GM18873 (cell line): Measurements from ENCODE around the gene GALNT17.
"Not testable (repeated sequence)": the region's sequence is repeated elsewhere in the genome, so short reads cannot be mapped to it uniquely, and the experiment has no call there.

ENCODE experiments used
- ATAC-seq: cut with Tn5 transposase; IDR thresholded peaks from one replicate; pipeline ENCODE4 v1.9.1; 2021; ENCODE audit warnings: mild to moderate bottlenecking, moderate library complexity, moderate number of reproducible peaks; ENCODE audit not compliant: unreplicated experiment, low FRiP score

The GALNT17 gene

DNA sequence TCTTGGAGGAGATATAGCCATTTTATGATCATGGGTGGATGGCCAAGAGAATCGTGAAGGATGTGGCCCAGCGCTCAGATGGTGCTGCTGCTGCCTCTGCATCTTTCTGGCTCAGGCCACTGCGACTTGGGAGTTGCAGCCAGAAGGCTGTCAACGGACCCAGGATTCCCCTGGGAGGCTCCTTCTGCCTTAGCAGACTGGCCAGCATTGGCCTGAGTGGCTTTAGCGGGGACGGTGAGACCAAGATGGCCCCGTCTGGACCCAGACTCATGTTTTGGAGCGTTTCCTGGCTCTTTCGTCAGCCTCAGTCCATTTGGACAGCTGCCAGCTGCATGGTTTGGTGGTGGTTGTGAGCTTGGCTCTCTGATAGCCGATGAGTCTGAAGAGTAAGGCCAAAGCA lies 97.2 kb downstream of the GALNT17 start:
- ATAC-seq: no peak

DNA sequence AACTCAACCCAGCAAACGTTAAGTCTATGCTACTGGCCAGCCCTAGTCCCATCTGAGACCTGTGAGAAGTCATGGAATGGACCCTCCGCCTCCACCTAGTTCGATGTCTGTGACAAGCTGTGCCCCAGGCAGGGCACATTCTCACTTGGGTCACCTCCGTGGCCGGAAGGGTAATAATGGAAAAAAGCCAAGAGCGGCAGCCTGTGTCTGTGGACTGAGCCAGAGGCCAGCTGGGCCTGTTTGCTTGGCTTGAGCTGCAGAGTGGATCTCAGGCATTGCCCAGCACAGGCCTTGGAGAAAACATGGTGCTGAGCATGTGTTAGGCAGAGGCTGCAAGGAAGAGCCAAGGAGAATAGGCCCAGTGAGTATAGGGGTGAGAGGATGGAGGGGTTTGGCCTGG lies 97.8 kb downstream of the GALNT17 start:
- no peak for ATAC-seq

DNA sequence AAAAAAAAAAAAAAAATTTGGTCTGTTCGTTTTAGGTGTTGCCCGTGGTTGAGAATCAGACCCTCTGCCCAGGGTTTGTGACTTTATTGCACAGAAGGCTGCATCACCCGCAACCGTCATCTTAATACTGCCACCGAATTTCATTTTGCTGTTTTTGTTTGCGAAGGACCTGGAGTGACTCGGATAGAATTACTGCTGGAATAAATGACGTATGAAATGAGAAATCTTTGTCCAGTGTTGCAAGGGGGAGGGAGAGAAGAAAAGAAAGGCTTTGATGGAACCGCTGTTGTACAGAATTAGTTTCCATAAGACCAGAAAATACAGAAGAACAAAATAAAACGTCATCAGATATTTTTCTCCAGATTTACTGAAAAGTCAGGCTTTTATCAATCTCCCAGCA lies 103.3 kb downstream of the GALNT17 start:
- ATAC-seq: no peak

DNA sequence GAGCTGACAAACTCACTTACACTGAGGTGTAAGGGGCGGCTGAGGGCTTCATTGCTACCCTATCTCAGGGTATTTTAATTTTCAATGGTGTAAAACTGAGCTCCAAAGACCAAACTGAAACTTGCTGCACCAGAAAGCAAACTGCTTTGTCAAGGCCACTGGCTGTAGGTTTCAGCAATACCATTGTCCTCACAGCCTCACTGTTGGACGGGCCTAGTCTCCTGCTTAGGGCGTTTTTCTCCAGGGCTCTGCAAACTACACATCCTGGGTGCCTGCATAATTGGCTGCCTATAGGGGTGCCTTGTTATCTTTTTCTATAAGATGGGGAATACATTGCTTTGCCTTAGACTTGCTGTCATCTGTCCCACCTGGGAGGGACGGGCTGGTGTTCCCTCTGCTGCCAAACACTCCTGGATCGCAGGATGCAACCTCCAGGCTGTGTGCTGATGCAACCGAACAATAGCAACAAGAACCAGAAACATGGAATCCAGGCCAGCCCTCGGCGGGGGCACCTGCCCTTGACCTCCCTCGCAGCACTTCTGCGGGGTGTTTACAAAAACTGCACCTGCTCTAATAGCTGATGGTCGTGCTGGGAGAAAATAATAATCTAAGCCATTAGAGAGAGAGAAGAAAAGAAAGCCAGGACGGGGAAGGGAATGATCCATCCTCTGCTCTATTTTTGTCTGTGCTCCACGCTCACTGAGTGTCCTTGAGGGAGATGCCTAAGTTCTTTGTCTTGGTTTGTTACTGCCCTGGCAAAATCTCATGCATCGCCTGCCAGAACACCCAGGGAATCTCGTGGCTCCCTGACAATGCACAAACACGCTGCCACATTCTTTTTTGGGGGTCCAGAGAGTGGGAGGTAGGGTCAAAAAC lies 104.5 kb downstream of the GALNT17 start:
- no peak for ATAC-seq

DNA sequence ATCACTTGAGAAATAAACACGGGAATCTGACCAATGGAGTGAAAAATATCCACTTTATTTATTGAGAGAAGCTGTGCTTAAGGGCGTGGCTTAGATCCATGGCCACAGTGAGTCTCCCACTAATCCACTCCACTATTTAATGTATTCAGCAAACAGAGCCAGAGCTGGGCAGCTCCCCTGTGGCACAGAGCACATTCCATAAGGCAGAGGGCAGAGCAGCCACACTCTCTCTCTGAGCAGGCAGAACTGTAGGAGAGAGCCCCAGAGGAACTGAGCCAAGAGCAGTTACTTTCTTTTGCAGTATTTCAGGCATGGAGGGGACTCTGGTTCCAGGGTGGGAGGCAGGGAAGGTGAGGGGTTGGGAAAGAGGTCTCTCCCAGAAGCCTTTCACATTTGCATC lies 106.0 kb downstream of the GALNT17 start:
- no peak for ATAC-seq

DNA sequence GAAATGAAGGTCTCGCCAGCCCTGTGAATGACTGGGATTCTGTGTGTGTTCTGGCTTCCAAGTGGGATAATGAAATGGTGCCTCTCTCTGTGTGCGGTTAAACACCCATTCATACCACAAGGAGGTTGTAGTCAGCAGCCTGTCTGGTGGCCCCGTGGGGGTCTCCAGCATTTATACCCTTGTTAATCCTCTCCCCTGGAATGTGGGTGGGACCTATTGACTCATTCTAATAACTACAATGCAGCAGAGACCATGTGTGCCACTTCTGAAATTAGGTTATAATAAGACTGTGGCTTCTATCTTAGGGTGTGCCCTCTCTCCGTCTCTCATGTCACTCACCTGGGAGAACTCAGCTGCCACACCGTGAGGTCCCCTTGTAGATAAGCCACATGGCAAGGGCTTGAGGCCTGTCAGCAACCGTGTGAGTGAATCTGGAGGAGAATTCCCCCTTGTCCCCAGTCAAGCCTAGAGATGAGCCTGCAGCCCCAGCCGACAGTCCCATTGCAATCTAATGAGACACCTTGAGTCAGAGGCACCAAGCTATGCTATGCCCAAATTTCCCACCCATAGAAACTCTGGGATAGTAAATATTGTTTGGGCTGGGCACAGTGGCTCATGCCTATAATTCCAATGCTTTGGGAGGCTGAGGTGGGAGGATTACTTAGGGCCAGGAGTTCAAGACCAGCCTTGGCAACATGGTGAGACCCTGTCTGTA lies 106.8 kb downstream of the GALNT17 start:
- no peak for ATAC-seq

DNA sequence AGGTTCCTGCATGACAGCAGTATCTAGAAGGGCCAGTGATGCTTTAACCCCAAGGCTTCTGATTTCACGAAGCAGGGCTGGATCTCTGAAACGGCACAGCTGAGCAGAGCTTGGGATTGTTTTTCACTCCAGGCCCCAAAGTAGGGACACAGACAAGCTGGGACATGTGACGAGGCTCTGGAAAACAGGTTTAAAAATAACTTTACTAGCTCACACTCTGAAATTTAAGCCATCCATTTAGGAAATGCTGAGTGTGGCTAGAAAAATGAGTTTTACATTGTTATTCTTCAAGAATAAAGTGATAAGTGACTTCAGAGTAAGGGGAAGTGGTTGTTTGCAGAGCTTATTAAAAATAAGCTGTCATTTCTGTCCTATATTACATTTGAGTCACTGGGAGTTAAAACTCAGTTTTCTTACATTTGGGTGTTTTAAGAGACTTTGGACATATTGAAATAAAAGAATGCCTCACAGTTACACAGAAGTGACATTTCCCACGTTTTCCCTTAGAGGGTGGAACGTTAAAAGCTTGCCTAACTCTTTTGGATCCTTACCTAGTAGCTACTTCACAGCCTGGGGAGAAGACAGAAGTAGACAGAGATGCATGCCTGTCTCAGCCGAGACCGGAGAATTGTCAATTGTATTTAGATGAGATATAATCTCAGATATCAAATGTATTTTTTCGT lies 107.8 kb downstream of the GALNT17 start:
- no peak for ATAC-seq

DNA sequence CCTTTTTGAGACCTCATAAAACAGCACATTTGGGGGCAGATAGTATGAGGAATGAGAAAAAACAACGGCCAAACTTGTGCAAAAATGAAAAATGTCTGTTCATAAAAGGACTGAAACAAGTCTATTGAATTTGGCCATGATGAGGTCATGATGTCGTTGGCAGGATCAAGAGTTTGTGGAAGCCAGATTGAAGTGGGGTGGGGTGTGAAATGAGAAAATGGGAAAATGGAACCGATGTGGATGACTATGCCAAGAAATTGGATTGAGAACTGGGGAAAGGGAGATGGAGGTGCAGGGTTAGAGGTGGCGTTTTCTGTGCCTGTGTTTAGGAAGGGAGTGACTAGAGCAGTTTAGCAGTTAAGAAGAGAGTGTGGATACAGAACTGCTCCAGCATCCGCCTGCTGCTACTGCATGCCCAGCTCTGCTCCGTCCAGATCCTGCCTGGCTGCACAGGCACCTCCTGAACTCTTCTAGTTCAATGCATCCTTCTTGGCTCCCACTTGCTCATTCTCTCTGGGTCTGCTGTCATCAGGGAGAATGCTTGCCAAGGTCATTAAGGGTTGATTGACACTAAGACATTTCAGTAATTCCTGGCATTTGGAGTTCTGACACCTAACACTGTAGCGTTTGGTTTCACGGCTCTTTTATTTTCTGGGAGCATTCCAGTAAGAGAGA lies 111.9 kb downstream of the GALNT17 start:
- ATAC-seq: no peak

DNA sequence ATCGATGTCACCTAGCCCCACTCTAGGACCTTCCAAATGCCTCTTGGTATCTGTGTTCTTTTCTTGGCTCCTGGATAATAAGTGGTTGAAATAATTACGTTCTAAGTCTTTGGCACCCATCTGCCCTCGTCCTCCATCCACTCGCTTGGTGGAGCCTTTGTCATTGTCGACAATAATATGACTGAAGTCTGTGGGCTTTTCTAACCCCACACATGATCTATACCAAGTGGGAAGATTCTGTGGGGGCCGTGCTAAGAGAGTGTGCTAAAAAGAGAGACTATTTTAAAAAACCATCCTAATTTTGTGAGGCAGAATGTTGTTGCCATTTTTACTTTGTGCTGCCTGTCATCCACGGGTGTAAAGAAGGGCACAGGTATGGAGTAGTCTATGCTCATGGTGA lies 113.1 kb downstream of the GALNT17 start:
- ATAC-seq: no peak

DNA sequence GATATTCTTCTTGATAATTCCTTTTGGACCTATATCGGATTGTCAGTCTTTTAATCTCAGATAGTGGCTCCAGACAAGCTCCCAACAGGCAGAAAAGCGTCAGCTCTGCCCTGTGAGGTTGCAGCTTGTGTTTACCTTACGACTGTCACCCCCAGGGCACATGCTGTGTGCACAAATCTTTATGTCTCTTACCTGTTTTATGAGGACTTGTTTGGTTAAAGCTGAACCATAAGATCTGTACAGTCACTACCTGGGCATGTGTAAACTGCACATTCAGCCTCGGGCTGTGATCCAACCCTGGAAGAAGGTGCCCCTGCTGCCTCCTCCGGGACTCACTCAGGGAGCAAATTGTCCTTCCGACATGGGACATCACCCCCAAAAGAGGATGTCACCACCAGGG lies 119.8 kb downstream of the GALNT17 start:
- no peak for ATAC-seq

DNA sequence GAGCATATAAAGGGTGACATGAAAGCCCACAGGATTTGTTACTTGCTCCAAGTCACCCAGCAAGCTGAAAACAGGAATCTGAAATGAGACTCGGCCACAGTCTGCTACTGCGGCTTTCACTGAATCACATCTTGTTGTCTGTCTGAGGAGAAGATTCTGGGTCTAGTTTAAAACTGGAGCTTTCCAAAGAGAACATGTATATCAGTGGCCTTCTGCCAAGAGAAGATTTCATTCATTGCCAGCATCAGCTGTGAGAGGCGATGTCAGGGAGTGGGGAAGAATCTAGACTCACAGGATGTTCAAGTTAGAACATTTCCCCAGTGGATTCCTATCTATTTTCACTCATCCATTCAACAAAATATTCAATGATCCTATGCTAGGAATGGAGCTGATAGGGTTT lies 122.8 kb downstream of the GALNT17 start:
- no peak for ATAC-seq

DNA sequence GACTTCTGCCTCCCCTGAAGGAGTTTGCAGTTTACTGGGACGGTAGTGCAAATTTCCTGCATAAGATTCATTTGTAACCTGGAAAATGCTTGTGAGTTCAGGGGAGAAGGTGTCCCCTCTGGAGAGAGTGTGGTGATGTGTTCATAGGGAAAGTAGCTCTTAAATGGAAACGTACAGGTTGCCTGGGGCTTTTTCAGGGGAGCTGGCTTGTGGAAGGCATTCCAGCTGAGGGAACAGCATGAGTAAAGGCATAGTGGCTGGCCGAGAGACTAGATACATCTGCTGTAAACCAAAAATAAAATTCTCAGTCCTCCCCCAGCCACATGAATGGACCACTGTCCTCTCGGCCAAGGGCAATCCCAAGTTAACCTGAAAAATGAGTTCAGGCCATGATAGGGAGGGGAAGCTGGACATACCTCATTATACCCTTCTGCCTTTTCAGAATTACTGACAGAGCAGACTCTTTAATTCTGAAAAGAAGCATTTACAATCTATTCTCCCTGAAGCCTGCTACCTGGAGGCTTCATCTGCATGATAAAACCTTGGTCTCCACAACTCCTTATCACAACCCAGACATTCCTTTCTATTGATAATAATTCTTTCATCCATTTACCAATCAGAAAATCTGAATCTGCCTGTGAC lies 123.7 kb downstream of the GALNT17 start:
- no peak for ATAC-seq

DNA sequence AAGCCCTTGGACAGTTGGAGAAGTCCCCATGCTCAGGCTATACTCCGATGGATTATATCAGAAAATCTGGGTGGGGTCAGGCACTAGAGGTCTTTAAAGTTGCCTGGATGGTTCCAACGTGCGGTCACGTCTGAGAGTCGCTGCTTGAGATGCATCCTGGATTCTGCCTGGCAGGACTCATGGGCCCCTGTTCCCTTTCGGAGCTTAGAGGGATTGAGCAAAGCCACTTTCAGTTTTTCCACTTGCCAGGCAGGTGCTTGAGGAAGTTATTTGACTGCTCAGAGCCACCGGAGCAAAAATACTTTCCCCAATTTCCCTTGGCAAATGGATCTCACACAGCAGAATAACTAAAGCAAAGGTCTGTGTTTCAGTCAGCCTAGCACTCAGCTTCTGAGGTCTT lies 129.1 kb downstream of the GALNT17 start:
- ATAC-seq: no peak

DNA sequence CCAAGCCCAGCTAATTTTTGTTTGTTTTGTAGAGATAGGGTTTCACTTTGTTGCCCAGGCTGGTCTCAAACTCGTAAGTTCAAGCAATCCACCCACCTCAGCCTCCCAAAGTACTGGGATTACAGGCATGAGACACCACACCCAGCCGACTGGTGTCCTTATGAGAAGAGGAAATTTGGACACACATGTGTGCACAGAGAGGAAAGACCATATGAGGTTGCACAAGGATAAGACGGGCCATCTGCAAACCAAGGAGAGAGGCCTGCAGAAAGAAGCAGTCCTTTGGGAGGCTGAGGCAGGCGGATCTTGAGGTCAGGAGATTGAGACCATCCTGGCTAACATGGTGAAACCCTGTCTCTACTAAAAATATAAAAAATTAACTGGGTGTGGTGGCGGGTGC lies 130.9 kb downstream of the GALNT17 start:
- not testable (repeated sequence) for ATAC-seq

DNA sequence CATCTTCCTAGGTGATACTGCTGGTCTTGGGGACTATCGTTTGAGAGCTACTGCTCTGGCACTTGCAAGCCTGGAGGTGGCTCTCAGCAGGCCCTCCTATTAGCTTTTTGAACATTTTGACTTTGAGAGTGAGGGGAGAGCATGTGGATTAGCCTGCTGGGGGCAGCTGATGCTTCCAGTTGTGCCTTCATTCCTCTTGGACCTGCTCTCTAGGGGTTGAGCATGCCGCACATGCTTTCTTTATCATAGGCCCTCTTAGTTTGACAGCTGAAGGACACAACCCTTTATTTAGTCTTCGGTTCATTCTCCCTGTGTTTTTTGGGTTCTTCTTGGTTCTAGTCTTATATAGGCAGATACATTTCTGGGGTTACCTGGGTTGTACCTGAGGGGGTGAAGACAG lies 132.1 kb downstream of the GALNT17 start:
- no peak for ATAC-seq

DNA sequence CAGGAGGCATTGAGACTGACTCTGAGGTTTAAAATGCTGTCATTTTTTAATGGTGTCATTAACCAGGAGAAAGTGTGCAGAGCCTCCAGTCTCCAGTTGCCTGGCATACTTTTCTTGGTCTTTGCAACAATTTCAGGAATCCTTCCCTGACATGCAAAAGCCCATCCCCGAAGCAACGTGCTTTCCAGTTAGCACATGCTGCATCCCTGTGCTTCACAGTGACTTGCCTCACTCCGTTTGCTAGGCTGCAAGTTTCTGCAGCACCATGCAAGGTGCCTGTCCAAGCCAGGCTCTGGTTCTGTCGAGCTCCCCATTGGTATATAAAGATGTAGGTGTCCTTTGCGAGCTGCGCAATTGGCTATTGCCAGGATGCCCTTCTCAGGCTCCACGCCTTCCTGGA lies 135.0 kb downstream of the GALNT17 start:
- ATAC-seq: no peak

DNA sequence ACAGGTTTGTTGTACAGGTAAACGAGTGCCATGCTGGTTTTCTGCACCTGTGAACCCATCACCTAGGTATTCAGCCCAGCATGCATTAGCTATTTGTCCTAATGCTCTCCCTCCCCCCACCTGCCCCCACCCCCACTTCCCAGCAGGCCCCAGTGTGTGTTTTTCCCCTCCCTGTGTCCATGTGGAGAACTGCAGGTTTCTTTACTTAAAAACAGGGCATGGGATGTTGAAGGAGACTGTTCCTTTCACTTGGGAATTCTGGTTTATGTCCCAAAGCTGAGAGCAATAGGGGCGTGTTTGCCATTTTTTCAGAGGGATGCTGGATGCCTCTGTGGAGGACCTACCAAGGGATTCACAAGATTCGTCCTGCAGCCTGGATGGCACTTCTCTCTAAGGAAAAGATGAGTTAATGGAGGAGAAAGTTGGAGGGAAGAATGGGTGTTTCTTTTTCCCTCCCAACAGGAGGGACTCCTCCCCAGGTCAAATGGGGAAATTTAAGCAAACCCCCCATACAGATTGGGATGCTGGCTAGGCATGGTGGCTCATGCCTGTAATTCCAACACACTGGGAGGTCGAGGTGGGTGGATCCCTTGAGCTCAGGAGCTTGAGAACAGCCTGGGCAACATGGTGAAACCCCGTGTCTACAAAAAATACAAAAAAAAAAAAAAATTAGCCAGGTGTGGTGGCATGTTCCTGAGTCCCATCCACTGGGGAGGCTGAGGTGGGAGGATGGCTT lies 136.0 kb downstream of the GALNT17 start:
- no peak for ATAC-seq

DNA sequence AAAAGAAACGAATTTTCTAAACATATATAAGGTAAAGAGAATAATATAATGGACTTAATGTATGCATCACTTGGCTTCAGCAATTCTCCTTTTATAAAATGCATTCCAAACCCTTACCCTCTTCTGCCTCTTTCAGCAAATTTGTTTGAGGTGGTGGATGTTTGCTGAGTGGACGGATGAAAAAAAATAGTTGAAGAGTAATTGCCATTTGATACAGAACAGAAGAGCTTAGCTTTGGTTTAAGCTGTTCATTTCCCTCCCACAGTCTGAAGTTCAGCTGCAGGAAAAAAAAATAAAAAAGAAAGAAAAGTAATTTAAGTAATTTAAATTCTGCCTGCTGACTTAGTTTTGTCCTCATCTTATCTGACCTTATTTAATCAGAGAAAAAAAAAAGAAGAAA lies 138.6 kb downstream of the GALNT17 start:
- ATAC-seq: no peak

DNA sequence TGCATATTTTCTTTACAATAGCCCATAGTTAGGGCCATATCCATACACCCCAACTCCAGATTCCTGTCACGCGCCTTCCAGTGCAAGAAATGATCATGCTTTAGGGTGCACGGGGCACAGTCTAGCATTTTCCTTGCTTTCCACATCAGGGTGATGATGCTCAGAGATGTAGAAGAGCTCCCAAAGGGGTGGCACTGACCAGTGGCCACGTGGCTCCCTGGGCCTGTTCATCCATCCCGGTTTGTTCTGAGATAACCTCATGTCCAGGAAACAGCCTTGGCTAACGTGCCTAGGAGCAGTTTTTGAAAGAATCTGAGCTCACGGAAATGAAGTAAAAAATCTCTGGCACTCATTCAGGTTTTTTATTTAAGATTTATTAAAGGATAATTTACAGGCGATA lies 139.3 kb downstream of the GALNT17 start:
- no peak for ATAC-seq
